Effector memory CD8-positive, alpha-beta T cell (primary cell): Measurements from ENCODE around the gene SPTBN2.
"Not testable (repeated sequence)": the region's sequence is repeated elsewhere in the genome, so short reads cannot be mapped to it uniquely, and the experiment has no call there.

Experiments used
- ATAC-seq: fragments of 150-1000 bp; cut with Tn5 transposase; replicated peaks from 2 replicates; pipeline ENCODE4 v1.10.0; 2021; ENCODE audit warnings: mild to moderate bottlenecking, moderate library complexity
- DNase-seq, 3 experiments: peaks; one replicate each; pipeline ENCODE4 v3.0.0; 2021
- H3K27ac Mint-ChIP-seq, 2 donors: one replicate each; pipeline ENCODE4 v1.8.0; 2022; ENCODE audit warnings: mild to moderate bottlenecking in 2 of 2, mixed read lengths in 2 of 2, moderate library complexity in 2 of 2
- H3K27me3 Mint-ChIP-seq, 2 donors: one replicate each; pipeline ENCODE4 v1.8.0; 2022; ENCODE audit warnings: mixed read lengths in 2 of 2
- H3K36me3 Mint-ChIP-seq: one replicate; pipeline ENCODE4 v1.8.0; 2022; ENCODE audit warnings: mild to moderate bottlenecking, moderate library complexity, mixed read lengths; ENCODE audit not compliant: insufficient read depth
- H3K4me1 Mint-ChIP-seq, 2 donors: one replicate each; pipeline ENCODE4 v1.8.0; 2022; ENCODE audit warnings: low read depth in 2 of 2, mixed read lengths in 2 of 2
- H3K4me3 Mint-ChIP-seq, 2 donors: one replicate each; pipeline ENCODE4 v1.8.0; 2022; ENCODE audit warnings: mild to moderate bottlenecking in 2 of 2, mixed read lengths in 2 of 2, moderate library complexity in 2 of 2
- H3K9me3 Mint-ChIP-seq, 2 donors: one replicate each; pipeline ENCODE4 v1.8.0; 2022; ENCODE audit warnings: mixed read lengths in 2 of 2

SPTBN2 gene

GRCh38 chr11:66643745-66644437, 85.1 kb downstream of the SPTBN2 start:
- Mint-ChIP-seq H3K27ac (peak overlapping the region; percentile 72 to 83), H3K4me3 (peak overlapping the region; percentile 97 to 98), H3K36me3 (peaks cover 100% of the 10 kb centered on the region), H3K27me3 (no peaks in the 10 kb centered on the region), H3K4me1 (peaks cover 74 to 83% of the 10 kb centered on the region in 2 donors), H3K9me3 (no peaks in the 10 kb centered on the region)
- DNase-seq (no peak), ATAC-seq (no peak)

- H3K9me3 Mint-ChIP-seq = no peaks in the 10 kb centered on the region
- peak overlapping the region; percentile 97 to 98 for H3K4me3 Mint-ChIP-seq
- H3K36me3 Mint-ChIP-seq = peaks cover 100% of the 10 kb centered on the region
- no peaks in the 10 kb centered on the region for H3K27me3 Mint-ChIP-seq
- ATAC-seq (no peak), DNase-seq (no peak)
- H3K4me1 Mint-ChIP-seq = peaks cover 75 to 82% of the 10 kb centered on the region in 2 donors
- H3K27ac Mint-ChIP-seq = peak overlapping the region in 1 of 2 donors; percentile 9
Measured at GRCh38 chr11:66641834-66642233, 87.2 kb downstream of the SPTBN2 start.

- peaks cover 95% of the 10 kb centered on the region for H3K36me3 Mint-ChIP-seq
- not testable (repeated sequence) for DNase-seq, H3K9me3 Mint-ChIP-seq
Measured at GRCh38 chr11:66639814-66640340, 89.1 kb downstream of the SPTBN2 start.

GRCh38 chr11:66639066-66639813, 89.8 kb downstream of the SPTBN2 start:
- peak; percentile 4 for ATAC-seq
- DNase-seq = peak; percentile 24 to 45 (median 33)

More at GRCh38 chr11:66639814-66640340, 89.1 kb downstream of the SPTBN2 start:
- Mint-ChIP-seq H3K4me1 (peaks cover 59 to 63% of the 10 kb centered on the region in 2 donors), H3K4me3 (peak overlapping the region; percentile 97 to 98), H3K27ac (peak overlapping the region; percentile 95 to 99)
- not testable (repeated sequence) for ATAC-seq, H3K27me3 Mint-ChIP-seq

GRCh38 chr11:66638177-66639065, 90.6 kb downstream of the SPTBN2 start, which contains the start of gene RBM4:
RBM4 (plus strand) TSS chr11:66638703; CDS start chr11:66639712, 1,009 bp downstream.
- Mint-ChIP-seq H3K27ac (peak within 1 kb of the TSS; percentile 95 to 99), H3K4me1 (peaks cover 48 to 54% of the 10 kb centered on the region in 2 donors), H3K36me3 (peaks cover 95% of the 10 kb centered on the region), H3K4me3 (peak within 1 kb of the TSS; percentile 97 to 98), H3K9me3 (no peaks in the 10 kb centered on the region), H3K27me3 (no peaks in the 10 kb centered on the region)
- ATAC-seq (peak; percentile 90), DNase-seq (peak; percentile 95 to 96 (median 95))

More at GRCh38 chr11:66639066-66639813, 89.8 kb downstream of the SPTBN2 start:
- H3K4me3 Mint-ChIP-seq = peak overlapping the region; percentile 97 to 98
- no peaks in the 10 kb centered on the region for H3K27me3 Mint-ChIP-seq
- peaks cover 56 to 60% of the 10 kb centered on the region in 2 donors for H3K4me1 Mint-ChIP-seq
- H3K36me3 Mint-ChIP-seq = peaks cover 95% of the 10 kb centered on the region
- H3K27ac Mint-ChIP-seq = peak overlapping the region; percentile 95 to 99
- H3K9me3 Mint-ChIP-seq = no peaks in the 10 kb centered on the region

GRCh38 chr11:66637557-66638176, 91.3 kb downstream of the SPTBN2 start:
- peak overlapping the region; percentile 97 to 98 for H3K4me3 Mint-ChIP-seq
- H3K9me3 Mint-ChIP-seq = no peaks in the 10 kb centered on the region
- H3K27me3 Mint-ChIP-seq = no peaks in the 10 kb centered on the region
- DNase-seq (no peak), ATAC-seq (no peak)
- peak overlapping the region; percentile 95 to 99 for H3K27ac Mint-ChIP-seq
- peaks cover 95% of the 10 kb centered on the region for H3K36me3 Mint-ChIP-seq
- peaks cover 41 to 47% of the 10 kb centered on the region in 2 donors for H3K4me1 Mint-ChIP-seq

GRCh38 chr11:66636411-66636810, 92.6 kb downstream of the SPTBN2 start:
- DNase-seq = no peak
- Mint-ChIP-seq H3K27ac (peak overlapping the region; percentile 38 to 95), H3K9me3 (no peaks in the 10 kb centered on the region), H3K4me1 (peaks cover 35 to 45% of the 10 kb centered on the region in 2 donors), H3K4me3 (no peak overlapping the region), H3K36me3 (peaks cover 92% of the 10 kb centered on the region), H3K27me3 (no peaks in the 10 kb centered on the region)
- no peak for ATAC-seq
